Measurements from ENCODE around the gene CLPTM1L.
"Not testable (repeated sequence)": the region's sequence is repeated elsewhere in the genome, so short reads cannot be mapped to it uniquely, and the experiment has no call there.

CLPTM1L gene

DNA sequence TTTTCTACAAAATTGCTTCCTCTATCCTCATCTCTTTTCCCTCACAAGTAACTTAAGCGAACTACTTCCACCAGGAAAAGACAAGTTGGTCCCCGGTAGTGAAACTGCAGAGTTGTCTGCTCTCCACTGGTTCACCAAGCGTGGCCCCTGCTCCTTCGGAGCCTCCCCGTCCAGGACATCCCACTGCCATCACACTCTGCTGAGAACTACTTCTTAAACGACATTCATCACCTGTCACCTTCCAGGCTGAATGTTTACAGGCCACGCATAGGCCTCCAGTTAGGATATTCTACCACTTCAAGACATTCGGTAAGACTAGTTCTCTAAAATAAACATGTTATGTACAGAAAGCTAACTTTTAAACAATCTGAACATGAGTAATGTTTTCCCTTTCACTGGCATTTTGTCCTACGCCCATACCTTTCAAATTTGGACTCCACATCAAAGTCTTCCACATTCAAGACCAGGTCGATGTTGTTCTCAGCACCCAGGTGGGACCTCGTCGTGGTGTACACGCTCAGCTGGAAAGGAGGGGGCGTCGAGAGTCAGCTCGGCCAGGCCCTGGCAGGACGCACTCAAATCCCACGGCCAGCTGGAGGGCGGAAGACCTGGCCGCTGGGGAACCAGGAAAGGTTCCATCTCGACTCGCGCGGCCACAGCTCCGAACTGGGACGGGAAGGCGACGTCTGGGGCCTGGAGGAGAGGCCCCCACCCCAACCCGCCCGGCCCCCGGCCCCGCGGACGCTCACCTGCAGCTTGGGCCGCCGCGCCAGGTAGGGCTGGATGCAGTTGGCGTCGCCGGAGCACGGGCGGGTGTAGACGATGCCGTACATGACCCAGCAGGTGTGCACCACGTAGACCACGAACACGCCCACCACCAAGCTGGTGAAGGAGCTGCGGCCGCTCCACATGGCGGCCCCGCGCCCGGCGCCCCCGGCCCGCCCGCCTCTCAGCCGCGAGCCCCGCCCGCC lies 683 bp downstream of the CLPTM1L start:
- FAIRE-seq (no peak), DNase-seq (ENCODE audit: extremely low spot score, insufficient read length, low read depth) (no peak)

DNA sequence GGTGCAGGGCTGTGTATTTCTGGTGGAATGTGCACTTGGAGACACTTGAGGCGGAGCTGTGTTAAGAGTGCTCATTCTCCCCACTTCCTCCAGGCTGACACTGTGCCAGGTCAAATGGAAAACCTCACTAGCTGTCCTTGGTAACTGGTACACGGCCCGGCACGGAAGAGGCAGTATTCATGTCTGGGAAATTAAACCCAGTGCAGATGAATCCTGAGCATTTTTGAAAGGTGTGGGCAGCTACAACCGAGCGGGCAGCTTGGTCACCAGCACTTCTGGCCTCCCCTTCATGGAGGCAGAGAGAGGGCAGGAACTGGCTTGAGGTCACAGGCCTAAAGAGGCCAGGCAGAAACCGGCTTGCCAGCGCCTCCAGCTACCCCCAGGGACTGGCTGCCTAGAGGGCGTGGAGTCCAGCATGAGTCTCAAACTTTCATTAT lies 1.6 kb downstream of the CLPTM1L start:
- no peak for FAIRE-seq
- no peak for DNase-seq (ENCODE audit: extremely low spot score, insufficient read length, low read depth)

DNA sequence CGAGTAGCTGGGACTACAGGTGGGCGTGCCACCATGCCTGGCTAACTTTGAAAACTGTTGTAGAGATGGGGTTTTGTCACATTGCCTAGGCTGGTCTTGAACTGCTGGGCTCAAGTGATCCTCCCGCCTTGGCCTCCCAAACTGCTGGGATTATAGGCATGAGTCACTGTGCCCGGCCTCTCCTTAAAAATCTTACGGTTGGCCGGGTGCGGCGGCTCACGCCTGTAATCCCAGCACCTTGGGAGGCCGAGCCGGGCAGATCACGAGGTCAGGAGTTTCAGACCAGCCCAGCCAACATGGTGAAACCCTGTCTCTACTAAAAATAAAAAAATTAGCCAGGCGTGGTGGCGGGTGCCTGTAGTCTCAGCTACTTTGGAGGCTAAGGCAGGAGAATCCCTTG lies 2.2 kb downstream of the CLPTM1L start:
- DNase-seq (ENCODE audit: extremely low spot score, insufficient read length, low read depth) = not testable (repeated sequence)

DNA sequence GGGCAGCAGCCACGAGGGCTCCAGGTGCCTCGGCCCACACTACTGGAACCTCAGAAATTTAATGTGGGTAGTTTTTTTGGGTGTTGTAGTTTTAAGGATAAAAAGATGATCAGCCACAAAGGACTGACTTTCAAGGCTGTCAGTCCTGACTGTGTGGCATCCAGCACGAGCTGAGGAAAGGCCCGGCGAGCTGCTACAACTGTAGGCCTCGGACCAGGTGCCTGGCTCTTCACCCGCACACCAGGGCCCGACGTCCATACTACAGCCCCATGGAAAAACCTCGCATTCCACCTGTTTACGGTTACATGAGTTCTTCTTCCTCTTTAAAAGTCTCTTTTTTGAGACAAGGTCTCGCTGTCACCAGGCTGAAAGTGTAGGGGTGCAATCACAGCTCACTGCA lies 2.6 kb downstream of the CLPTM1L start:
- DNase-seq (ENCODE audit: extremely low spot score, insufficient read length, low read depth) (no peak), FAIRE-seq (no peak)

More for the DNA sequence above, 2.2 kb downstream of the CLPTM1L start:
- FAIRE-seq = not testable (repeated sequence)

DNA sequence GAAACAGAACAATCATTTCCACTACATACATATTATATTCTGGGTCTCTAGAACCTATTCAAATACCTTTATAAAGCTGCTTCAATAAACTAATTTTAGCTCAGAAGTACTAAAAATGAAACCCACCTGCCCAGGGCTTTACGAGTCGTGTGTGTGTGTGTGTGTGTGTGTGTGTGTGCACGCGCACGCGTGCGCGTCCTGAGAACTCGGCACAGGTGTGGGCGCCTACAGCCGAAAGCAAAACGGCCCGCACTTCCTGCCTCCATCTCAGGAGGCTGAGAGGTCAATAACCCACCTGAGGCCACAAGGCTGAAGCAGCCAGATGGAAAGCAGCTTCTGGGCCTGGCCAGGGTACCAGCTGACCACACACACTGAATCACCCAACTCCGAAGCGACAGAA lies 3.0 kb downstream of the CLPTM1L start:
- FAIRE-seq = no peak
- DNase-seq (ENCODE audit: extremely low spot score, insufficient read length, low read depth) = no peak

DNA sequence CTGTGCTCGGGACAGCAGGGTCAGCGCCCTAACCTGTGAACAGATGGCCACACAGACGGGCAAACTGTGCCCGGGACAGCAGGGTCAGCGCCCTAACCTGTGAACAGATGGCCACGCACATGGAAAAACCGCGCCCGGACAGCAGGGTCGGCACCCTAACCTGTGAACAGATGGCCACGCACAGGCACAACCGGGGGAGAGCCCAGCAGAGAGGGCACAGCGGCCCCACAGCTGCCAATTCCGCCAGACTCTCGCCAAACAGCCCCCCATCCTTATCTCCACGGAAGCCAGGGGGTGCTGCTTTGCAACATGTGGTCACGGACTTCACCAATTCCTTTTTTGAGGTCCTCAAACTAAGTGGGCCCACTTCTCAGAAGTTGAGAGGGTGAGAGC lies 5.1 kb downstream of the CLPTM1L start:
- not testable (repeated sequence) for FAIRE-seq

DNA sequence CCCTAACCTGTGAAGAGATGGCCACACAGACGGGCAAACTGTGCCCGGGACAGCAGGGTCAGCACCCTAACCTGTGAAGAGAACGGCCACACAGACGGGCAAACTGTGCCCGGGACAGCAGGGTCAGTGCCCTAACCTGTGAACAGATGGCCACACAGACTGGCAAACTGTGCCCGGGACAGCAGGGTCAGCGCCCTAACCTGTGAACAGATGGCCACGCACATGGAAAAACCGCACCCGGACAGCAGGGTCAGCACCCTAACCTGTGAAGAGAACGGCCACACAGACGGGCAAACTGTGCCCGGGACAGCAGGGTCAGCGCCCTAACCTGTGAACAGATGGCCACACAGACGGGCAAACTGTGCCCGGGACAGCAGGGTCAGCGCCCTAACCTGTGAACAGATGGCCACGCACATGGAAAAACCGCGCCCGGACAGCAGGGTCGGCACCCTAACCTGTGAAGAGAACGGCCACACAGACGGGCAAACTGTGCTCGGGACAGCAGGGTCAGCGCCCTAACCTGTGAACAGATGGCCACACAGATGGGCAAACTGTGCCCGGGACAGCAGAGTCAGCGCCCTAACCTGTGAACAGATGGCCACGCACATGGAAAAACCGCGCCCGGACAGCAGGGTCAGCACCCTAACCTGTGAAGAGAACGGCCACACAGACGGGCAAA lies 5.6 kb downstream of the CLPTM1L start:
- FAIRE-seq; DNase-seq (ENCODE audit: extremely low spot score, insufficient read length, low read depth): not testable (repeated sequence)

More for the DNA sequence above, 5.1 kb downstream of the CLPTM1L start:
- not testable (repeated sequence) for DNase-seq (ENCODE audit: extremely low spot score, insufficient read length, low read depth)

DNA sequence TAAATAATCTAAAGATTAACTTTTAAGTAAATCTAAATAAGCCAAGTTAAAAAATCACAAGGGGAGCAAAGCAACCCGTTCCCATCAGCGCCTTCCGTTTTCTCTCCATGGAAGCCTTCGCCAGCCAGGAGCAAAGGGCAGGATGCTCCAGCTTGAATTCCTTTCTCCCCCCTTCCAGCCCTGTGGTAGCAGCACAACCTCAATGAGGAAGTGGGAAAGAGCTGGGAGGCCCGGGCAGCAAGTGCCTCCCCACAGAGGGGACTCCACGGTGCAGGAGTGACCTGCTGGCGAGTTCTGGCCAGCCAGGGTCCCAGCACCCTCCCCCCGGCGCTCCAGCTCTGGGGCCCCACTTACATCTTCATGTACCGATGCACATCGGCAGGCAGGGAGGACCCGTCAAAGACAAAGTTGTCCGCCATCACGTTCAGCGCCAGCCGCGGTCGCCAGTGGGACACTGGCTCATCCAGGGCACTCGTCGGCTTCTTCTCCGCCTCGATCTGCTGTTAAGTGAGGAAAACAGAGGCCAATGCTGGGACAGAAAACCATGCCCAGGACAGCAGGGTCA lies 6.3 kb downstream of the CLPTM1L start:
- no peak for FAIRE-seq

DNA sequence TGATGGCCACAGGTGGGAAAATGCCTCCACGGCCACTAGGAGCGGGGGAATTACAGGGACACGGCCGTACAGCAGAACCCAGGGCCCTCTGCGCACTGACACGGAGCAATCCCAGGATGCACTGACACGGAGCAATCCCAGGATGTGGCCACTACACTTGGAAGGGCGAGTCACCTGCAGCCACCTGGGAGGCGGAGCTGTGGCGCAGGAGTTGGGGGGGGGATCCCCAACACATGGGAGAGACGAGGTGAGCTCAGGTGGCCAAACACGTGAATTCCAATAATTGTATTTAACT lies 6.8 kb downstream of the CLPTM1L start:
- FAIRE-seq = no peak

More for the DNA sequence above, 6.3 kb downstream of the CLPTM1L start:
- DNase-seq (ENCODE audit: extremely low spot score, insufficient read length, low read depth) = no peak

DNA sequence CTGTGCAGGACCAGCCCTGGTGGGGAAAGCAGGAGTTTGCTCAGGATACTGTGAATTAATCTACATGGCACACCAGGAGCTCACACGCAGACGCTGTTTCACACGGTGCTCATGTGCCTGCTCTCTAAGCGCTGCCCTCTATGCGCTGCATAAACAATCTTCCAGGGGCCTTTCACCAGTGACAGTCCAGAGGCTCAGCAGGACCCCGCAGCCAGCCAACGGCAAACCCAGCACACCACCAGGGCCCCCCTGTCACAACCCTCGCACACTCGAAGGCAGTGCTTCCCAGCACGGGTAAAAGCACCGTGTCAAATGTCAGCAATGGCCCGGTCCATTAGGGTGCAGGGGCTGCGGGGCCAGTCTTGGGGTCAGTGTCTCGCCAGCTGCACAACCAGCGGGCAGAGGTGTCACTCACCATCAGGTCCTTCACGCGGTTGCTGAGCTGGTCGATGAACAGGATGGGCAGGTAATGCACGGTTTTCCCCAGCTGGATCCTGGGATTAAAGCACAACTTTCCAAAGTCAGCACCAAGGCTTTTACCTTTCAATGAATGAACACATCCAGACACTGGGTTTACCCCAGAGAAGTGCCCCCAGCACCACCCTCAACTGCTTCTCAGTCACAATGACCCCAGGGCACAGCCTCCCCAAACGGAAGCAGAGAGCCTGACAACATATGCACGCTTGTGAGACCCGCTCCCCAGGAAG lies 7.3 kb downstream of the CLPTM1L start:
- DNase-seq (ENCODE audit: extremely low spot score, insufficient read length, low read depth) (no peak), FAIRE-seq (no peak)

More for the DNA sequence above, 6.8 kb downstream of the CLPTM1L start:
- no peak for DNase-seq (ENCODE audit: extremely low spot score, insufficient read length, low read depth)

DNA sequence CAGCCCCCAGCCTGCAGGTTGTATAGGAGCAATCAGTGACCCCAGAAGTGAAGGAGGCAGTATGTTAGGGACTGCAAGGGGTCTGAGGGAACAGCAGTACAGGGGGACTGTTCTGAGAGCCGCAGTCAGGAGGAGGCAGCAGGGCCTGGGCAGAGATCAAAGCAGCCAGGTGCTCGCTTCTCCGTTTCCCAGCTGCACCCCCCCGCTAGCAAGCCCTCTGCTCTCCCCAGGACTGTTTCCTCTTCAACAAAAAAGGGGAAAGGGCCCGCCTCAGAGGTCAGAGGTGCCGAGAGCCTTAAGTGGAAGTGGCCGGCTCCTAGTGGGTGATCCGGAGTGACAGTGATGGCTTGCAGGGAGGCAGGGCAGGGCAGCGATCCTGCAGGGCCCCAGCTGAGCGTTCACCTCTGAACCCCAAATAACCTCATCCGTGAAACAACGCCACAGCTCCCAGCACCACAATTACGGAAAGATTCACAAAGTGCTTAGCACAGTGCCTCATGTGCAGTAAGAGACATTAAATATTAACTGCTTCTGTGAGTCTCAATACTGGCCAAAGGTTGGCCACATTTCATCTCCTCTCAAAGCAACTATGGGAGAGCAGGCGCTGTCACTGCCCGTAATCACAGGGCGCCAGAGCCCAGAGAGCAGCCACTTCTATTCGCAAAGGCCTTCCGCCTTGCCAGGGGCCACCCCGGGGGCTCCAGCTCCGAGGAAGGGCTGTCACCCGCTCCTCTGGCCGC lies 8.0 kb downstream of the CLPTM1L start:
- DNase-seq (ENCODE audit: extremely low spot score, insufficient read length, low read depth) = no peak

DNA sequence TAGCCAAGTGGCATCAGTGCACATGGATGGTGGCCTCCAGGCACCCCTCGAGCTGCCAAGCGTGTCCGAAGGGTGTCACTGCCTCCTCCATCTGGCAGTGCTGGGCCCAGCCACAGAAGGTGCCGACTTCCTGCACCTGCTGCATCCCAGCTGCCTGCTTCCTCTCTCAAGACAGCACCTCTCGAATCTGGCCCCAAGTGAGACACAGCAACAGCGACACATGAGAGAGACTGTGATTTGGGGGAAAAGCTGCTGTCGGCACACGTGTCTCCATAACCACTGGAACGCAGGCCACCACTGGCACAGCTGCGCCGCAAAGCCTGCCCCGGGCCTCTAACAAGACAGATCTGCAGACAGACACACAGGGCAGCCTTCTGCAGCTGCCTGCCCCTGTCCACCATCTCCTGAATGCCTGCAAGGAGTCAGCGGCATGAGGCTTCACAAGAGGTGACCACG lies 8.8 kb downstream of the CLPTM1L start:
- DNase-seq (ENCODE audit: extremely low spot score, insufficient read length, low read depth) = no peak
- FAIRE-seq = no peak

More for the DNA sequence above, 8.0 kb downstream of the CLPTM1L start:
- no peak for FAIRE-seq

DNA sequence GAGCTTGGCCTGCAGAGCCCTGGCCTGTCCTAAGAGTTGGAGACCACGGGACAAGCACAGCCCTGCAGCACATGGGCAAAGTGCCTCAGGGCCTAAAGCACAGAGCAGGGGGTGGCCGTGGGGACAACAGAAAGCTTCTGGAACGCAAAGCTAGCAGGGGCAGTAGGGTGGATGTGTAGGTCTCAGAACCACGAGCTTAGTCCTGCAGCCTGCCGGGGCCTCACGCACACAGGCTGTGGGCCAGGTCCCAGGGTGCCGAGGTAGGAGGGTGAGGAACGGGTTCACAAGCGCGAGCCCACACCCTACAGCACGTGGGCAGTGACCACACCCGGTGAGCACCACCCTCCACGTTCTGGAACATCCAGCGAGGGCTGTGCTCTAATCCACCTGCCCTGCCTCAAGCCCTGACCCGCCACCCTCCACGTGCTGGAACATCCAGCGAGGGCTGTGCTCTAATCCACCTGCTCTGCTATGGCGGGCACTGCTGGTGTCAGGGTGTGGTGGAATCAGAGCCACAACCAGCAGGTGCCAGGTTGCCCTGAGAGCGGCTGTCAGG lies 9.3 kb downstream of the CLPTM1L start:
- no peak for FAIRE-seq
- DNase-seq (ENCODE audit: extremely low spot score, insufficient read length, low read depth) = no peak

DNA sequence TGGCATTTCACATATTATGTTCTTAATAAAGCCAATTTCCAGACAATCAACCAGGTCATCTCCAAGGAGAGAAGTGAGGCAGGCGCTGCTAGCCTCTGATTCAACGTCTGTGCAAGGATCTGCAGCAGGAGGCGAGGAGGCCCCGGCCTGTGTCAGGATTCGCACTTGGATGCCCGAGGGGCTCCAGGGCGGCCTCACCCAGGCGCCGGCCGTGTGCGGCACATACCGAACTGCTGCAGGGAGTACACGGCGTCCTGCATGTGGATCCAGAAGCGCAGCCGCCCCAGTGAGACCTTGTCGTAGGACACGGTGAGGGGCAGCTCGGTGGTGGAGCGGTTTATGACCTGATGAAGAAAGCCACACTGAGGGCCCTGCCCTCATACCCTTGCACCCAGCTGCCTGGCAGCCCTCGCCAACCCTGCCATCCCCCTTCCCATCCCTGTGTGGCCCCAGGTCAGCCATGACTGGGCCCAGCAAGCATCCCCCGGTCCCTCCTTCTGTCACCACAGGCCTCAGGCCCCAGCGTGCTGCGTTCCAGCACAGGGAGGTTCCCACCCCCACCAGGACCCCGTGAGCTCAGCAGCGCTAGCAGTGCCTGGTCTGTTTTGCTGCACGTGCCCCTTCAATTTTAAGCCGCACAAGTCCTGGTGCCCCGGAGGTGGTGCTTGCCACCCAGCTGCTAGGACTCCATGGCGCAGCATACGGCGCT lies 9.9 kb downstream of the CLPTM1L start:
- DNase-seq (ENCODE audit: extremely low spot score, insufficient read length, low read depth) (no peak), FAIRE-seq (no peak)

DNA sequence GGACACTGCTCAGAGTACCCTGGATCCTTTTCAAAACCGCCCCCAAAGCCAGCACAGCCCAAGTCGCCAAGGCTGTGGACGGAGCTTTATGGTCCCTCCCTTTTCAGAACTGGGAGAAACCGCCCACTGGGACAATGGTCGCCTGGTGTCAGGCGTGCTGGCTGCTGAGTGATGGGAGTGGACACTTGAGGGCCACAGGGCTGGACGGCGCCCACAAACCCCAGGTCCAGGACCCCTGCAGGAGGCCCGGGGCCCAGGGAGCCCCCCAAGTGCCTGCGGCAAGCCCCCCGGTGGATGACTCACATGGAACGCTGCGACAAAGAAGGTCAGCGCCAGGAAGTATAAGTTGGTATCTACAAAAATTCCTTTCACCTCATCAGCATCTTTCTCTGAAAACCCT lies 10.9 kb downstream of the CLPTM1L start:
- DNase-seq (ENCODE audit: extremely low spot score, insufficient read length, low read depth) = no peak
- FAIRE-seq = no peak

DNA sequence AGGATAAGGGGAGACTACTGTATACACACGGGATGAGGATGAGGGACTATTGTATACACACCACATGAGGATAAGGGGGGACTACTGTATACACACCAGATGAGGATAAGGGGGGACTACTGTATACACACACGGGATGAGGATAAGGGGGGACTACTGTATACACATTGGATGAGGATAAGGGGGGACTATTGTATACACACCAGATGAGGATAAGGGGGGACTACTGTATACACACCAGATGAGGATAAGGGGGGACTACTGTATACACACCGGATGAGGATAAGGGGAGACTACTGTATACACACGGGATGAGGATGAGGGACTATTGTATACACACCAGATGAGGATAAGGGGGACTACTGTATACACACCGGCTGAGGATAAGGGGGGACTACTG lies 11.6 kb downstream of the CLPTM1L start:
- not testable (repeated sequence) for FAIRE-seq; DNase-seq (ENCODE audit: extremely low spot score, insufficient read length, low read depth)

DNA sequence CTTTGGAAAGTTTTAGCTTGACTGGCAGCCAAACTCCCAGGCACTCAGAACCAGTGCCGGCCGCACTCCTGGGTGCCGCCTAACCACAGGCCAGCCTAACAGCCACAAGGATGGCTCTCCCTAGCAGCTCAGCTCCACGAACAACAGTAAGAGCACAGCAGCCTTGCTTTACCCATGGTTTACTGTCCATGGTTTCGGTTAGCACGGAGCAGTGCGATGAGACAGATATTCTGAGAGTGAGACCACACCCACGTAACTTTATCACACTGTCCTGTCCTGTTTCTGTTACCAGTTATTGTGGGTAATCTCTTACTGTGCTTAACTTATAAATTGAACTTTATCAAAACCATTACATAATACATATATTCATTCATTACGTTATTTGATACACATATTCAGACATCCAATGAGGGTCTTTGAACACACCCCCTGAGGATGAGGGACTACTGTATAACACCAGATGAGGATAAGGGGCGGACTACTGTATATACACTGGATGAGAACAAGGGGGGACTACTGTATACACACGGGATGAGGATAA lies 12.4 kb downstream of the CLPTM1L start:
- FAIRE-seq (no peak), DNase-seq (ENCODE audit: extremely low spot score, insufficient read length, low read depth) (no peak)

DNA sequence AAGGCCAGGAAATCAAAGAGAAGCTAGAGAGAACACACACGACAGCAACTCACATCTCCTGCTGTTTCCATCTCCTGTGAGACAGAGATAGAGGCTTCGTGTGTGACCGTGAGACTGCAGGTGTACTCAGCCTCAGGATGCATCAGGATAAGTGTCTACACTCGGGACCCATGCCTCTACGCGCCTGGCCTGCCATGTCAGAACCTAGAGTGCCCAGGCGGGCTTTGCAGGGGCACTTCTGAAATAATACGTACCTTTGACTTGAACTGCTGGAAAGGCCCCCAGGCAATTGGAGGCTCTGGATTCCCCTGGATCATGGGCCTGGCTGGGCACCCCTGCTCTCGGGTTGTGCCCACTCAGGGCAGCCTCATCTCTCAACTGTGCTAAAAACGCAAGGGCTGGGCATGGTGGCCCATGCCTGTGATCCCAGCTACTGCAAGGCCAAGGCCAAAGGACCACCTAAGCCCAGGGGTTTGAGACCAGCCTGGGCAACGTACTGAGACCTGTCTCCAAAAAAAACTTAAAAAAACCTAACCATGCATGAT lies 13.0 kb downstream of the CLPTM1L start:
- FAIRE-seq = no peak

More for the DNA sequence above, 13.0 kb downstream of the CLPTM1L start:
- no peak for DNase-seq (ENCODE audit: extremely low spot score, insufficient read length, low read depth)
